Rectal smooth muscle tissue (tissue), 1 donor: ENCODE data around the gene PTGES3.
A peak's percentile ranks its signal among the peaks of the same experiment; 100 is the strongest.

ENCODE experiments used
- H3K27ac ChIP-seq: one replicate; pipeline ENCODE4 v1.7.0; 2013; ENCODE audit warnings: low read depth, low read length, inconsistent platforms
- H3K27me3 ChIP-seq: one replicate; pipeline ENCODE4 v1.7.0; 2013; ENCODE audit warnings: low read length; ENCODE audit not compliant: control insufficient read depth, insufficient read depth
- H3K36me3 ChIP-seq: one replicate; pipeline ENCODE4 v1.7.0; 2013; ENCODE audit warnings: low read length; ENCODE audit not compliant: control insufficient read depth, insufficient read depth
- H3K4me1 ChIP-seq: one replicate; pipeline ENCODE4 v1.7.0; 2013; ENCODE audit warnings: low read length; ENCODE audit not compliant: control insufficient read depth, insufficient read depth
- H3K4me3 ChIP-seq: one replicate; pipeline ENCODE4 v1.7.0; 2013; ENCODE audit warnings: low read length
- H3K9ac ChIP-seq: one replicate; pipeline ENCODE4 v1.7.0; 2013; ENCODE audit warnings: low read length

Gene PTGES3

GRCh38 chr12:56637621-56638020, 50.5 kb downstream of the PTGES3 start:
- Histone ChIP-seq H3K36me3 (peaks cover 35% of the 10 kb centered on the region), H3K27ac (peak overlapping the region; percentile 96), H3K9ac (no peak overlapping the region), H3K4me3 (no peak overlapping the region), H3K4me1 (peaks cover 10% of the 10 kb centered on the region), H3K27me3 (no peaks in the 10 kb centered on the region)

DNA sequence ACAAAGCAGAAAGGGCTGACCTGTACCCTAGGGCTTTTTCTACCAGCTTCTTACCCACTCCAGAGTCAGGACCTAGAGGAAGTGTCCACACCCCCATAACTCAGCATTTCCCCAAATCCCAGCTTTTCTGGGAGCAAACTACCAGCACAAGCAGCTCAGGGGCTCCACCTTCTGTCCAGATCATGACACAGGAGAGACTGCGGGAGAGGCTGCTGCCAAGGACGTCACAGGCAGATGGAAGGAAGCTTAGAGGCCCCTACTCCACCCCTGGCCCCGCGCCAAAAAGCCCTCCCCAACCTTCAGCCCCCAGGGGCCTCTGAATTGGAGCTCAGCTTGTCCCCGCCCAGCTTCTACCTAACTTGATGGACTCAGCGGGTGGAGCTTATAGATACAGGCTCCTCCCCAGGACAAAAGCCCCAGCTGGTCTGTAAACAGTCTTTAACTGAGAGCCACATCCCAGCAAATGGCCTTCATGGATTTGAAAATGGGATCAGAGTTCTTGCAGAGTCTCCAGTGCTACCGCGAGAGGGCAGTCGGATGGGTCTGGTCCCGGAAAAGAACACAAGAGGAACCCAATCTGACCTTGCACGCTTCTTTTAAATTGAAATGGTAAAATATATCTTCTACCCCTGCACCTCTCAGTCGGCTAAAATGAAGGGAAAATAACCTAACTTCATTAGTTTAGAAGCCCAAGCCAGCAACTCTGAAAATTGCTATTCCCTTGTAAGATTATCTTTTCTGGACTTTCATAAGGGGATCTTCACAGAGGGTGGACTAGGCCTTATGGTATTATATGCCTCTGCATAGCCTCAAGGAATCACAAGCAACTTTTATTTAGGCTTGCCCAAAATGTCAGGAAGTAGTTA, 51.2 kb downstream of the PTGES3 start:
- H3K4me1 ChIP-seq: peaks cover 12% of the 10 kb centered on the region

DNA sequence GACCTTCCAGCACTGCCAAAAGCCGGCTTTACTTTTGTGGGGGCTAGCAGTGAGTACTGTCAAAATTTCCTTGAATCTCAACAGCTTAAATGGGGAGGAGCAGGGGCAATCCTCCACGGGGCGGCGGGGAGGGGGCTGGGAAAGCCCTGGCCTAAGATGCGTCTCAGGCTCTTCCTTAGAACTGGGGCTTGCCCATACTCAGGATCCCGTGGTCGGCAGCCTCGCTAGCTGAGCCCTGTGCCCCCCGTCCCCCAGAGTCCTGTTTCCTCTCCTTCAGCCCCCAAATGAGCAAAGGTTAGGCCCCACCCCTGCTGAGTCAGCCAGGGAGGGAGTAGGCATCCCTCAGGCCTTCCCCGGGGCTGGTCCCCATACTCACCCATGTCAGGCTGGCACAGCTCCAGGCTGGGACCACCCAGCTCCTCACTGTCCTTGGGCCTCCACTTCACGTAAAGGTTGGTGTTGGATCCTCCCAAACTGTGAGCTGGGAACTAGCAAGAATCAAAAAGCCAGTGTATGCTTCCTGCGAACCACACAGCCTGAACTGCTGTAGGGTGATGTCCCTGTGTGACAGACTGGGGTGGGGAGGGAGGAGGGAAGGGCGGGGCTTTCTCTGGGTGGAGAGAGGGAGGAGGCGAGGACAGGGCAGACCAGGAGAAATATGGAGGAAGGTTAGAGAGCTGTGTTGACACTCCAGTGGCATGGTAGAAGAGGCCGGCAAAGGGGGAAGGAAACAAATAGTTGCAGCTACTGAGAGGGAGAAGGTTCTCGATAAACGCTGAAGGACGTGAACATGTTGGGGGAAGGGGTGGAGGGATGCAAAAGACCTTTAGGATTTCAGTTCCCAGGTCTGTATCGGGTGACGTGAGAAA, 52.0 kb downstream of the PTGES3 start:
- Histone ChIP-seq H3K27me3 (no peaks in the 10 kb centered on the region), H3K4me1 (peaks cover 12% of the 10 kb centered on the region), H3K4me3 (peak overlapping the region; percentile 91), H3K9ac (peak overlapping the region; percentile 96), H3K36me3 (peaks cover 23% of the 10 kb centered on the region), H3K27ac (peak overlapping the region; percentile 96)

More for the DNA sequence above, 51.2 kb downstream of the PTGES3 start:
- Histone ChIP-seq H3K9ac (peak overlapping the region; percentile 70), H3K36me3 (peaks cover 28% of the 10 kb centered on the region), H3K4me3 (peak overlapping the region; percentile 91), H3K27me3 (no peaks in the 10 kb centered on the region), H3K27ac (peak overlapping the region; percentile 96)

- Histone ChIP-seq H3K4me1 (peaks cover 18% of the 10 kb centered on the region), H3K27me3 (no peaks in the 10 kb centered on the region), H3K9ac (peak overlapping the region; percentile 96)
Measured at GRCh38 chr12:56634837-56635791, 53.0 kb downstream of the PTGES3 start.

DNA sequence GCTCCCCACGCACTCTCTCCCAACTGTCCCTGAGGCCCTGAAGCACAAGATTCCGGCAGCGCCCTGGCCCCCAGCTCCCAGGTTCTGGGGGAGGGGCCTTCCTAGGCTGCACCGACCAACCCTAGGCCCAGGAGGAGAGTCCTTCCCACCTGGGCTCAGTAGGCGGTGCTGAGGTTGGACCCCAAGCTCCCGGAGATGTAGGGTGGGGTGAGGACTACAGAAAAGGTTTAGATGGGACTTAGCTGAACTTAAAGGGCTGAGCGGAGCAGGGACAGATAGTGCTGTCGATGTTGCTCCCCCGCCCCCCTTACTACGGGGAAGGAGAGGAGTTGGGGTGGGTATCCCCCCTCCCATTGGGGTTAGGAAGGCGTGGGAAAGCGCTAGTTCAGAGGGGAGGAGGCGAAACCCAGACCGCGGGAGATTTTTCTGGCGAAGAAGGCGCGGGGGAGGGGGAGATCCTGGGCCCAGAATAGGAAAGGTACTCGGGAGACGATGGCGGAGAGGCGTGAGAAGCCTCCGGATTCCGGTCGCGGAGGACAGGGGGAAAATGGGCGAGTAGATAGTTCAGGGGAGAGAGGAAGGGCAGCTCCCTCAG, 53.7 kb downstream of the PTGES3 start:
- peak overlapping the region; percentile 96 for H3K27ac ChIP-seq
- peak overlapping the region; percentile 29 for H3K9ac ChIP-seq
- peak overlapping the region; percentile 91 for H3K4me3 ChIP-seq
- H3K36me3 ChIP-seq: peaks cover 19% of the 10 kb centered on the region
- no peaks in the 10 kb centered on the region for H3K27me3 ChIP-seq
- peaks cover 18% of the 10 kb centered on the region for H3K4me1 ChIP-seq

More at GRCh38 chr12:56634837-56635791, 53.0 kb downstream of the PTGES3 start:
- H3K27ac ChIP-seq: peak overlapping the region; percentile 96
- peaks cover 23% of the 10 kb centered on the region for H3K36me3 ChIP-seq
- H3K4me3 ChIP-seq: peak overlapping the region; percentile 91

- H3K9ac ChIP-seq: peak overlapping the region; percentile 29
- no peaks in the 10 kb centered on the region for H3K27me3 ChIP-seq
- H3K4me1 ChIP-seq: peaks cover 18% of the 10 kb centered on the region
- peaks cover 13% of the 10 kb centered on the region for H3K36me3 ChIP-seq
- peak overlapping the region; percentile 96 for H3K27ac ChIP-seq
- H3K4me3 ChIP-seq: peak overlapping the region; percentile 91
Measured at GRCh38 chr12:56633468-56634241, 54.4 kb downstream of the PTGES3 start.

GRCh38 chr12:56632701-56633467, 55.2 kb downstream of the PTGES3 start:
- Histone ChIP-seq H3K27ac (no peak overlapping the region), H3K27me3 (no peaks in the 10 kb centered on the region), H3K36me3 (peaks cover 6% of the 10 kb centered on the region), H3K9ac (no peak overlapping the region), H3K4me1 (peaks cover 20% of the 10 kb centered on the region), H3K4me3 (peak overlapping the region; percentile 91)

DNA sequence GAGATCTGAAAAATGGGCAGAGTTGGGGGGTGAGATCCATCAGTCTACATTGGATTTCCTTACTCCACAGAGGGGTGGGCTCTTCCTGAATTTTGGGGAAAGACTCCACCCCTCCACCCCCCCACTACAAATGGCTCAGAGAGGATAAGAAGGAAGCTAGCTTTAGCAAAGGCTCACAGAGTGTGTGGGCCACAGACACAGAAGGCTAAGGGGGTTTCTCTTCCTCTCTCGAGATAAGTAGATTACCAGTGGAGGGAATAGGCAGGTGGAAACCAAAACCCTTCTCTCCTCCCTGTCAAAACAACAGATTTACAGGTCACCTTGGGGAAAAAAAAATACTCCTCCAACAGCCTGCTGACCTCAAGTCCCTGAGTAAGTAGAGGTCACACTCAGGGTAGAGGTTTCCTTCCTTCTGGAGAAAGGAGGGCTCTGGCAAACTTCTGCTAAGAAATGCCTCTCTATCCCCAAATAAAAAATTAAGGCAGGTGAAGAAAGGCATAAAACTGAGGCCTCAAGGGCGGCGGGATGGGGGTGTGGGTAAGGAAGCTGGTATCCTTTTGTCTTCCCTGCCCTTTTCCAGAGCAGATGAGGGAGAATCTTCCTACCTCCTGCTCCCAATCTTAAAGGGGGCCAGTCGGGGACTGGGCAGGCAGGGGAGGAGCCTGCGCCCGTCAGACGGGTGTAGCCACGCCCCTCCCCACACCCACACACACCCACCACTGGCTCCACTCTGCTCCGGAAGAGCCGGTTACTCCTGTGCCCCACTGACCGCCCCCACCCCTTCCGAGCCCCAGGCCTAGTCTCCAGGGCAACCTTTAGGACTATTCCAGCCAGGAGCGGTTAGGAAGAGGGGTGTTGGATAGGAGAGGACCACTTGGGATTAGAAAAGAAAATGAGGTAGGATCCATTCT, 56.0 kb downstream of the PTGES3 start:
- Histone ChIP-seq H3K9ac (no peak overlapping the region), H3K4me1 (peaks cover 12% of the 10 kb centered on the region), H3K4me3 (peak overlapping the region; percentile 17), H3K27ac (no peak overlapping the region), H3K36me3 (no peaks in the 10 kb centered on the region), H3K27me3 (no peaks in the 10 kb centered on the region)

GRCh38 chr12:56630180-56630632, 57.9 kb downstream of the PTGES3 start, which contains the start of gene BAZ2A:
TSS of gene BAZ2A (minus strand) at chr12:56630326. CDS start at chr12:56617530, 12,796 bp downstream.
- Histone ChIP-seq H3K27ac (peak within 1 kb of the TSS; percentile 90), H3K4me3 (peak within 1 kb of the TSS; percentile 93), H3K36me3 (peaks cover 2% of the 10 kb centered on the region), H3K4me1 (peaks cover 12% of the 10 kb centered on the region), H3K9ac (peak within 1 kb of the TSS; percentile 93), H3K27me3 (no peaks in the 10 kb centered on the region)
